Panc1 (cell line): ENCODE data around the gene NXPE3. TPM values are rescaled to one million over a fixed set of nuclear protein-coding genes. Genes with fewer than 3 reads are reported as not detected.

ENCODE experiments used
- ATAC-seq: fragments of 200-7000 bp; cut with Tn5 transposase; 2 replicates; pipeline ENCODE4 v1.9.1; 2020; ENCODE audit warnings: mild to moderate bottlenecking, moderate library complexity
- BruUV-seq: library from RNA; stranded (reverse); fragments of 400-500 nt; replicated peaks from 2 replicates; lab custom pipeline; 2021; lab: Mats Ljungman, UMichigan
- CTCF ChIA-PET: fragments of 300-600 bp; sonication (Branson Sonifier 250); formaldehyde crosslinking; loops from one replicate; lab custom pipeline; 2022; ENCODE audit warnings: antibody characterized with exemption; lab: Charles Lee
- POLR2A ChIA-PET: fragments of 300-600 bp; sonication (Branson Sonifier 250); formaldehyde crosslinking; loops from one replicate; lab custom pipeline; 2022; ENCODE audit warnings: antibody characterized with exemption; lab: Charles Lee
- DNase-seq: peaks from one replicate; pipeline ENCODE4 v3.0.0-alpha.2; 2010; ENCODE audit warnings: low read depth, low spot score
- H3K27ac ChIP-seq: 2 replicates; pipeline ENCODE4 v1.5.1; 2011; ENCODE audit warnings: mild to moderate bottlenecking, low read length, inconsistent platforms
- H3K27me3 ChIP-seq: fragments of 200-500 bp; sonication (Bioruptor generic); 2 replicates; pipeline ENCODE4 v1.6.0; 2014; ENCODE audit warnings: low read length, inconsistent platforms; ENCODE audit not compliant: control insufficient read depth, insufficient read depth
- H3K36me3 ChIP-seq: fragments of 200-500 bp; sonication (Bioruptor generic); 2 replicates; pipeline ENCODE4 v1.5.1; 2014; ENCODE audit warnings: inconsistent platforms, mild to moderate bottlenecking, low read length, moderate library complexity; ENCODE audit not compliant: control insufficient read depth, insufficient read depth
- H3K4me1 ChIP-seq: 2 replicates; pipeline ENCODE4 v1.5.1; 2011; ENCODE audit warnings: inconsistent platforms, mild to moderate bottlenecking, low read length, moderate library complexity; ENCODE audit not compliant: control insufficient read depth, insufficient read depth
- H3K4me3 ChIP-seq, 2 experiments: 2 replicates each; pipeline ENCODE4 v1.5.1; 2011 to 2012; ENCODE audit warnings: low read depth in 2 of 2, low read length in 2 of 2, mild to moderate bottlenecking in 2 of 2, inconsistent platforms in 1 of 2, moderate library complexity in 1 of 2
- H3K9me3 ChIP-seq: fragments of 200-500 bp; sonication (Bioruptor generic); 2 replicates; pipeline ENCODE4 v1.5.1; 2014; ENCODE audit warnings: low read depth, mild to moderate bottlenecking, inconsistent platforms, low read length, moderate library complexity; ENCODE audit not compliant: control insufficient read depth, insufficient read depth
- CTCF ChIP-seq: fragments of 450-650 bp; IDR thresholded peaks from 2 replicates; pipeline ENCODE4 v1.5.1; 2017; ENCODE audit warnings: mild to moderate bottlenecking
- POLR2AphosphoS5 ChIP-seq: IDR thresholded peaks from 2 replicates; pipeline ENCODE4 v1.6.1; 2012; ENCODE audit warnings: mild to moderate bottlenecking, low read depth, low read length, moderate library complexity
- REST ChIP-seq, 2 experiments: IDR thresholded peaks; 2 replicates each; pipeline ENCODE4 v1.6.1; 2011 to 2012; ENCODE audit warnings: low read depth in 2 of 2, control low read depth in 1 of 2, low read length in 1 of 2, mild to moderate bottlenecking in 1 of 2, moderate library complexity in 1 of 2; ENCODE audit not compliant: insufficient read depth in 1 of 2
- SIN3A ChIP-seq: IDR thresholded peaks from 2 replicates; pipeline ENCODE4 v1.6.1; 2012; ENCODE audit warnings: low read depth, mild to moderate bottlenecking, low read length, moderate library complexity, borderline replicate concordance; ENCODE audit not compliant: insufficient read depth
- TCF7L2 ChIP-seq: IDR thresholded peaks from 2 replicates; pipeline ENCODE4 v1.6.1; 2011; ENCODE audit warnings: mild to moderate bottlenecking, low read depth, low read length, inconsistent platforms
- in situ Hi-C: cut with HindIII; loops from 2 replicates; pipeline ENCODE4 v1.10.0; 2016; ENCODE audit warnings: low sequenced_read_pairs, low pct_unique_long_range_greater_than_20kb
- intact Hi-C: fragments of 100-400 bp; cut with micrococcal nuclease; formaldehyde crosslinking; loops from one replicate; pipeline ENCODE4 v1.10.0; 2022; ENCODE audit not compliant: unreplicated experiment
- total RNA-seq: library from RNA; stranded (reverse); gene quantifications from one replicate; pipeline ENCODE4 v1.2.1, GENCODE V29; 2021; ENCODE audit not compliant: unreplicated experiment

NXPE3 gene
- total RNA-seq, 1 experiment from 2014 or later: 30.4 TPM

- ChIA-PET CTCF (no interaction called here), POLR2A (interaction anchor here (0.8 kb wide), 1 partner anchor 14 kb away, joined by 3 read pairs; no protein-coding TSS in a partner anchor)
- Histone ChIP-seq H3K4me3 (no peak overlapping the region), H3K9me3 (no peaks in the 10 kb centered on the region), H3K36me3 (no peaks in the 10 kb centered on the region), H3K27ac (no peak overlapping the region), H3K4me1 (no peaks in the 10 kb centered on the region; the same call in 1 of the 2 replicates), H3K27me3 (no peaks in the 10 kb centered on the region)
- ATAC-seq (peak; percentile 18; the same call in 1 of the 2 replicates), DNase-seq (no peak)
- in situ Hi-C loops (no loop called here), intact Hi-C loops (no loop called here)
- BruUV-seq: no TSS peak
- TF ChIP-seq POLR2AphosphoS5: no peak
- no peak for TF ChIP-seq SIN3A
- no peak for TF ChIP-seq REST (IDR thresholded peaks at IDR 0.05; ENCODE audit: insufficient read depth in 1 of 2, low read depth in 2 of 2, low read length in 1 of 2)
- TF ChIP-seq CTCF: no peak
- TF ChIP-seq TCF7L2: no peak
These were observed 57.1 kb downstream of the NXPE3 start for GRCh38 chr3:101836160-101836559.

- in situ Hi-C loops (no loop called here), intact Hi-C loops (no loop called here)
- ATAC-seq (no peak), DNase-seq (no peak)
- TF ChIP-seq TCF7L2: no peak
- TF ChIP-seq SIN3A: no peak
- no peak for TF ChIP-seq POLR2AphosphoS5
- TF ChIP-seq CTCF: no peak
- TF ChIP-seq REST (IDR thresholded peaks at IDR 0.05; ENCODE audit: insufficient read depth in 1 of 2, low read depth in 2 of 2, low read length in 1 of 2): no peak
- peaks cover under 1% of the 10 kb centered on the region; the same call in 1 of the 2 replicates for H3K4me1 ChIP-seq
- BruUV-seq: no TSS peak
- H3K27me3 ChIP-seq: no peaks in the 10 kb centered on the region
- H3K4me3 ChIP-seq: no peak overlapping the region
- POLR2A ChIA-PET: interaction anchor here (0.8 kb wide), 1 partner anchor 13 kb away, joined by 3 read pairs; no protein-coding TSS in a partner anchor
- H3K9me3 ChIP-seq: no peaks in the 10 kb centered on the region
- no peak overlapping the region; the same call in 1 of the 2 replicates for H3K27ac ChIP-seq
- no peaks in the 10 kb centered on the region for H3K36me3 ChIP-seq
- CTCF ChIA-PET: no interaction called here
These were observed 57.9 kb downstream of the NXPE3 start for GRCh38 chr3:101836652-101837598.
